HepG2 (cell line): ENCODE data around the gene DDX46. TPM values are rescaled to one million over a fixed set of nuclear protein-coding genes. Genes with fewer than 3 reads are reported as not detected.

Source experiments
- ARID5B ChIP-seq: IDR thresholded peaks from 2 replicates; pipeline ENCODE4 v1.4.0; 2020; ENCODE audit warnings: mild to moderate bottlenecking, missing genetic modification reagents
- BRCA1 ChIP-seq: sonication (generic); formaldehyde crosslinking; IDR thresholded peaks from 2 replicates; pipeline ENCODE4 v1.4.0; 2020; ENCODE audit warnings: missing genetic modification reagents
- IRF9 ChIP-seq: sonication (generic); formaldehyde crosslinking; IDR thresholded peaks from 2 replicates; pipeline ENCODE4 v1.8.0; 2022; ENCODE audit warnings: missing genetic modification reagents, mild to moderate bottlenecking, borderline replicate concordance
- KMT2A ChIP-seq: sonication (generic); formaldehyde crosslinking; IDR thresholded peaks from 2 replicates; pipeline ENCODE4 v1.4.0; 2020; ENCODE audit warnings: missing genetic modification reagents
- PAF1 ChIP-seq: IDR thresholded peaks from 2 replicates; pipeline ENCODE4 v1.6.1; 2016; ENCODE audit warnings: missing genetic modification reagents, missing compliant biosample characterization
- RFX5 ChIP-seq: IDR thresholded peaks from 2 replicates; pipeline ENCODE4 v1.6.1; 2011; ENCODE audit warnings: low read depth, low read length, improper control_type of control experiment
- SRF ChIP-seq: IDR thresholded peaks from 2 replicates; pipeline ENCODE4 v1.6.1; 2011; ENCODE audit warnings: mild to moderate bottlenecking, low read depth, low read length, moderate library complexity
- TEAD2 ChIP-seq: sonication (generic); formaldehyde crosslinking; IDR thresholded peaks from 2 replicates; pipeline ENCODE4 v1.9.0; 2021; ENCODE audit warnings: missing genetic modification reagents
- ZBTB1 ChIP-seq: sonication (generic); formaldehyde crosslinking; IDR thresholded peaks from 2 replicates; pipeline ENCODE4 v1.4.0; 2020; ENCODE audit warnings: missing genetic modification reagents, borderline replicate concordance
- ZBTB26 ChIP-seq: IDR thresholded peaks from 2 replicates; pipeline ENCODE4 v1.6.1; 2016; ENCODE audit warnings: missing compliant biosample characterization, missing genetic modification reagents, borderline replicate concordance
- ZGPAT ChIP-seq: IDR thresholded peaks from 2 replicates; pipeline ENCODE4 v1.6.1; 2016; ENCODE audit warnings: mild to moderate bottlenecking
- ZNF101 ChIP-seq: sonication (generic); formaldehyde crosslinking; IDR thresholded peaks from 2 replicates; pipeline ENCODE4 v1.4.0; 2020; ENCODE audit warnings: mild to moderate bottlenecking, low read depth, missing genetic modification reagents, borderline replicate concordance
- ZNF468 ChIP-seq: sonication (generic); formaldehyde crosslinking; IDR thresholded peaks from 2 replicates; pipeline ENCODE4 v1.8.0; 2022; ENCODE audit warnings: mild to moderate bottlenecking, moderate library complexity, missing genetic modification reagents
- ZNF546 ChIP-seq: sonication (generic); formaldehyde crosslinking; conservative IDR thresholded peaks from 2 replicates; pipeline ENCODE4 v1.8.1; 2023; ENCODE audit warnings: mild to moderate bottlenecking, missing genetic modification reagents
- ZNF614 ChIP-seq: IDR thresholded peaks from 2 replicates; pipeline ENCODE4 v1.6.1; 2018; ENCODE audit warnings: missing biosample characterization, missing genetic modification reagents, inconsistent platforms, borderline replicate concordance
- ZNF710 ChIP-seq: sonication (generic); formaldehyde crosslinking; IDR thresholded peaks from 2 replicates; pipeline ENCODE4 v1.5.0; 2020; ENCODE audit warnings: mild to moderate bottlenecking, missing genetic modification reagents, borderline replicate concordance
- ZNF740 ChIP-seq: sonication (generic); formaldehyde crosslinking; IDR thresholded peaks from 2 replicates; pipeline ENCODE4 v1.4.0; 2020; ENCODE audit warnings: missing genetic modification reagents
- ZNF83 ChIP-seq: sonication (generic); formaldehyde crosslinking; IDR thresholded peaks from 2 replicates; pipeline ENCODE4 v1.4.0; 2020; ENCODE audit warnings: missing genetic modification reagents, mild to moderate bottlenecking, borderline replicate concordance
- polyA plus RNA-seq, 8 experiments: library from polyadenylated mRNA; depleted of rRNA in 3 of 8; stranded (reverse) in 7 of 8; unstranded in 1 of 8; fragments of >200 nt; fragmentation: Illumina TruSeq in 4 of 8; extraction: Trizol in 4 of 8; gene quantifications; 2 replicates each; pipeline versions ENCODE4 v1.2.1 to v1.2.3, GENCODE V29; 2011 to 2016; ENCODE audit warnings: low read depth in 4 of 8, missing spikeins in 1 of 8, mixed read lengths in 1 of 8; ENCODE audit not compliant: insufficient read depth in 1 of 8
- total RNA-seq, 5 experiments: library from RNA; depleted of rRNA; stranded (reverse); fragments of >200 nt; fragmentation: Illumina TruSeq; extraction: Trizol; gene quantifications; 2 replicates each; pipeline ENCODE4 v1.2.3, GENCODE V29; 2016; ENCODE audit warnings: low read depth in 1 of 5

Gene DDX46
- total and polyA plus RNA-seq, 2 of the 13 experiments (the other 11 are each of a cell fraction or from before 2014, with no cell fraction given), result 27.3 to 59.3 TPM

- peak; percentile 88; the same call in 1 of the 2 replicates for TF ChIP-seq IRF9 (CRISPR knock-in tag)
- TF ChIP-seq ZNF740 (CRISPR knock-in tag), result peak; percentile 44; the same call in 1 of the 2 replicates
- TF ChIP-seq KMT2A (CRISPR knock-in tag), result peak; percentile 80
- peak; percentile 68 for TF ChIP-seq ZNF546 (CRISPR knock-in tag)
- 0 out of 2 replicates have a peak, but pooled peaks have one; percentile 56 for TF ChIP-seq ZNF614 (CRISPR knock-in tag)
- TF ChIP-seq ZNF710 (CRISPR knock-in tag), result peak; percentile 24
- TF ChIP-seq ZNF83 (CRISPR knock-in tag), result no peak
- TF ChIP-seq ZBTB26 (CRISPR knock-in tag), result peak; percentile 61
- 0 out of 2 replicates have a peak, but pooled peaks have one; percentile 30 for TF ChIP-seq ZNF101 (CRISPR knock-in tag)
- 0 out of 2 replicates have a peak, but pooled peaks have one; percentile 25 for TF ChIP-seq TEAD2 (CRISPR knock-in tag)
- TF ChIP-seq RFX5, result 0 out of 2 replicates have a peak, but pooled peaks have one; percentile 38
- TF ChIP-seq PAF1 (CRISPR knock-in tag), result no peak
- peak; percentile 80; the same call in 1 of the 2 replicates for TF ChIP-seq BRCA1 (CRISPR knock-in tag)
- TF ChIP-seq ARID5B (CRISPR knock-in tag), result peak; percentile 60
- TF ChIP-seq ZNF468, result peak; percentile 25; the same call in 1 of the 2 replicates
- TF ChIP-seq SRF, result no peak
- TF ChIP-seq ZGPAT (CRISPR knock-in tag), result peak; percentile 91
- no peak for TF ChIP-seq ZBTB1 (CRISPR knock-in tag)
Observed at GRCh38 chr5:134845852-134846640, 87.5 kb downstream of the DDX46 start, which contains the start of gene C5orf24 (continued).
